Ectodermal cell (in vitro differentiated cells): ENCODE results near the gene PAN2.
"Not testable (repeated sequence)": the region's sequence is repeated elsewhere in the genome, so short reads cannot be mapped to it uniquely, and the experiment has no call there.

Experiments
- H3K27ac ChIP-seq: 2 replicates; pipeline ENCODE4 v1.7.0; 2013; ENCODE audit warnings: mild to moderate bottlenecking, low read depth, low read length; ENCODE audit not compliant: insufficient read depth, poor library complexity, severe bottlenecking
- H3K27me3 ChIP-seq: 2 replicates; pipeline ENCODE4 v1.7.0; 2013; ENCODE audit warnings: mild to moderate bottlenecking, low read length; ENCODE audit not compliant: insufficient read depth, control insufficient read depth, poor library complexity, severe bottlenecking
- H3K36me3 ChIP-seq: one replicate; pipeline ENCODE4 v1.7.0; 2013; ENCODE audit warnings: low read length; ENCODE audit not compliant: control insufficient read depth, insufficient read depth
- H3K4me1 ChIP-seq: one replicate; pipeline ENCODE4 v1.7.0; 2013; ENCODE audit warnings: low read length; ENCODE audit not compliant: control insufficient read depth, insufficient read depth
- H3K4me3 ChIP-seq: 2 replicates; pipeline ENCODE4 v1.7.0; 2013; ENCODE audit warnings: low read depth, low read length, control low read depth; ENCODE audit not compliant: insufficient read depth
- H3K9me3 ChIP-seq: 2 replicates; pipeline ENCODE4 v1.7.0; 2013; ENCODE audit warnings: mild to moderate bottlenecking, low read length, moderate library complexity; ENCODE audit not compliant: control insufficient read depth
- WGBS, 2 experiments: methylation state at CpG; one replicate each; pipeline ENCODE4 v1.1.7; 2013; ENCODE audit warnings: missing lambda C conversion rate in 2 of 2; 5-methylcytosine and 5-hydroxymethylcytosine counted together

PAN2 gene

GRCh38 chr12:56296295-56296694 is 37.5 kb downstream of the PAN2 start:
- Histone ChIP-seq H3K36me3 (peaks cover 4% of the 10 kb centered on the region), H3K9me3 (no peaks in the 10 kb centered on the region), H3K27ac (no peak overlapping the region), H3K4me3 (no peak overlapping the region), H3K4me1 (peaks cover 4% of the 10 kb centered on the region), H3K27me3 (no peaks in the 10 kb centered on the region)
- 89 to 96% methylated on average over 5 of the region's 5 CpGs for WGBS, 2 experiments

DNA sequence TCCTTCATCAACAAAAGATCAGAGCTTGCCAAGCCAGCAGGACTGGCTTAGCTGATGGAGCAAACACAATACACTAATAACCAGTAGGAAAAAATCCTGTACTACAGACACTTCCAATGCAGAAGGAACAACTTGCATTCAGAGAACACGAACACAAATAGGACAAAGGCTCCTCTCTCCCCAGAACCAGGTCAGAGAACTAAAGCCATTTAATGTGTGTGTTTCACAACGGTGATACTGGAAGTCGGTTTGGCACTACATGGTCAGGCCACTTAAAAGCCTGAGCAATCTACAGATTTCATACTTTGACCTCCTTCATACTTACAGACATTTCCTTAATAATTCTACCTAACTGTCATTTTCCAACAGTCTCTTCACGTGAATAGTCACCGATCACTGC is 40.0 kb downstream of the PAN2 start:
- no peak overlapping the region for H3K4me3 ChIP-seq
- H3K36me3 ChIP-seq, result peaks cover 4% of the 10 kb centered on the region
- no peaks in the 10 kb centered on the region for H3K9me3 ChIP-seq
- peaks cover 4% of the 10 kb centered on the region for H3K4me1 ChIP-seq
- no peaks in the 10 kb centered on the region for H3K27me3 ChIP-seq
- 90 to 94% methylated on average over 5 of the region's 5 CpGs for WGBS, 2 experiments
- no peak overlapping the region for H3K27ac ChIP-seq

DNA sequence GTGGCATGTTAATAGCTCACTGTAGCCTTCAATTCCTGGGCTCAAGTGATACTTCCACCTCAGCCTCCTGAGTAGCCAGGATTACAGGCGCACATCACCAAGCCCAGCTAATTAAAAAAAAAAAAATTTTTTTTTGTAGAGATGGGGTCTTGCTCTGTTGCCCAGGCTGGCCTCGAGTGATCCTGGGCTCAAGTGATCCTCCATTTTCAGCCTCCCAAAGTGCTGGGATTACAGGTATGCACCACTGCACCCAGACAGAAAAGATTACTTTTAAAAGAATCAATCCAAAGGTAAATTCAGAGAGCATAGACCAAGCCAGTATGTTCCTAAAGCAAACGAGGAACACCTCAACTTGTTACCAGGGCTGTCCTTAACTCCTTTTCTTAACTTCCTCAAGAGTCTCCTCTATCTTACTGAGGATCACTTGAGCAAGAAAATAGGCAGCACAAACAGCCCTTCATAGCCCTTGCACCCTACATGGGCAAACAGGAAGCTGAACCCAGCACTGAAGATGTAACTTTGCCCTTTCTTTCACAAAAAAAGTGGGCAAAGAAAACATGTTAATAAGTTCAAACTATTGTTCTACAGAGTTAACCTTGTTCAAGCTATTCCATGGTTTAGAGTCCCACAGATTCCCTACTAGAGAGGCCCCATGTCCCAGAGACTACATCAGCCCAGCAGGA is 45.0 kb downstream of the PAN2 start:
- Histone ChIP-seq H3K36me3 (peaks cover 9% of the 10 kb centered on the region), H3K9me3 (no peaks in the 10 kb centered on the region), H3K27ac (no peak overlapping the region), H3K4me3 (no peak overlapping the region), H3K27me3 (no peaks in the 10 kb centered on the region), H3K4me1 (no peaks in the 10 kb centered on the region)
- 91 to 95% methylated on average over 3 of the region's 3 CpGs for WGBS, 2 experiments

DNA sequence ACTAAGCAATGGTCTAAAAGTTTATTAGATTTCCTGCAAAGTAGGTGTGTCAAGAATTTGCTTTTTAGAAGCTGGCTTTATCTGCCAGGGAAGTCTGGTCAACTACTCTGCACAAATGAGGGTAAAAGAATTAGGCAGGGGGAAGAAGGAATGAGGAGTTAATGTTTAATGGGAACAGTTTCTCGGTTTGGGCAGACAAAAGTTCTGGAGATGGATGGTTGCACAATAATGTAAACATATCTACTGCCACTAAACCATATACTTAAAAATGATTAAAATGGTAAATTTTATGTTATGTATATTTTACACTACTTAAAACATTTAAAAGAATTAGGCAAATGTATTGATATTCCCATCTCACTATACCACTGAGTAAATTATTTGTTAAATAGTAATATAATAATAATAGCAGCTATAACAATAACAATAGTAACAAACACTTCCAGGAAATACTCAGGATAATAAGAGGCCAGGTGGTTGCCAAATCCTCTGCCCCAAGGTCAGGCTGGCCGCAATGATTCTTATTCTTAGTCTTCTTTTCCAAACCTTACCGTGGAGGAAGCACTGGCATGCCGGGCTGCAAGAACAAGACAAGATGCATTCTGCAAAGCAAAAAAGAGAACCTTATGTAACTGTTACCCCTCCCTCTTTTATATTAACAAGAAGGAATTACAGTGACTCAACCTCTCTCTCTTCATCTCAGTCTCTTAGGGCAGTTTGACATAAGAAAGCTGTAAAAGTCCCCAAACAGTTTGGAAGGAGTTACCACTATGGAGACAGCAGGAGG is 47.6 kb downstream of the PAN2 start:
- Histone ChIP-seq H3K9me3 (no peaks in the 10 kb centered on the region), H3K27me3 (no peaks in the 10 kb centered on the region), H3K4me1 (no peaks in the 10 kb centered on the region), H3K27ac (no peak overlapping the region), H3K36me3 (peaks cover 12% of the 10 kb centered on the region), H3K4me3 (no peak overlapping the region)
- 93 to 94% methylated on average over 3 to 4 of the region's 4 CpGs for WGBS, 2 experiments

DNA sequence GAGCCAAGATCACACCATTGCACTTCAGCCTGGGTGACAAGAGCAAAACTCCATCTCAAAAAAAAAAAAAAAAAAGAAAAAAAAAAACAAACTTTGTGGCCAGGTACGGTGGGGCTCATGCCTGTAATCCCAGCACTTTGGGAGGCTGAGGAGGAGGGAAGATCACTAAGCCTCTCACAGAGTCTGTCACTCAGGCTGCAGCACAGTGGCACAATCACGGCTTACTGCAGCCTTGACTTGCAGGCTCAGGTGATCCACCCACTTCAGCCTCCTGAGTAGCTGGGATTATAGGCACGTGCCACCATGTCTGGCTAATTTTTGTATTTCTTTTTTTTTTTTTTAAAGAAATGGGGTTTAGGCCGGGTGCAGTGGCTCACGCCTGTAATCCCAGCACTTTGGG is 49.5 kb downstream of the PAN2 start:
- H3K4me3 ChIP-seq, H3K4me1 ChIP-seq, H3K27ac ChIP-seq, H3K9me3 ChIP-seq, H3K27me3 ChIP-seq: not testable (repeated sequence)
- 93 to 95% methylated on average over 5 of the region's 5 CpGs for WGBS, 2 experiments
- peaks cover 16% of the 10 kb centered on the region for H3K36me3 ChIP-seq

DNA sequence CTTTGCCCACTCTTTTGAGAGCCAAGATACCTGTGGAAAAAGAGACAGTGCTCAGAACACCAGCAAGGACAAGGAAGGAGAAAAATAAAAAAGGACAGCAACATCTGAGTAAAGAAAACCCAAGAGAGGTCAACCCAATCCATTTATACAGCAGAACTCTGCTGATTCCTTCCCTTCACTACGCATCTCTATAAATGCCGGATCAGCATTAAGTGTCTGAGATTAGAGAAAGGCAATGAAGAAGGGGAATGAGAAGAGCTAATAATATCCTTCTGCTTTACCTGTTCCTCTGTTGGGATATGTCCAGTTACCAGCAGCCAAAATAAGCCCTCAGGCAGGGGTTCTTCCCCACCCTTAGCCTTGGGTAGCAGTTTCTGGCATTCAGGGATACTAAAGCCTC is 51.2 kb downstream of the PAN2 start:
- H3K4me3 ChIP-seq, result no peak overlapping the region
- H3K27ac ChIP-seq, result no peak overlapping the region
- peaks cover 23% of the 10 kb centered on the region for H3K36me3 ChIP-seq
- no peaks in the 10 kb centered on the region for H3K27me3 ChIP-seq
- no peaks in the 10 kb centered on the region for H3K4me1 ChIP-seq
- WGBS, 2 experiments, result 100% methylated on average over 1 to 2 of the region's 2 CpGs
- no peaks in the 10 kb centered on the region for H3K9me3 ChIP-seq

DNA sequence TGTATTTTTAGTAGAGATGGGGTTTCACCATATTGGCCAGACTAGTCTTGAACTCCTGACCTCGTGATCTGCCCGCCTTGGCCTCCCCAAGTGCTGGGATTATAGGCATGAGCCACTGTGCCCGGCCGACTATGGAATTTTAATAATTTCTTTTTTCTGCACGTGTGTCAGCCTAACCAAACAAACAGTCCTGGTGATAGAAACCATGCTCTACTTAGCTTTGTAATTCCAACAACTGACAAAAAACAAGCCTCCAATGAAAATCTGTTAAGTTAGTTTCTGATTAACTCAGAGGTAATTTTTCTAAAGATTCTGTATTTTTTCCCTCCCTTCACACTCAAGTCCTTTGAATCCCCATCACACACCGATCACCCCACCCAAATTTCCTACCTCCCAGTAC is 51.8 kb downstream of the PAN2 start:
- H3K4me3 ChIP-seq, result no peak overlapping the region
- peaks cover 23% of the 10 kb centered on the region for H3K36me3 ChIP-seq
- no peaks in the 10 kb centered on the region for H3K4me1 ChIP-seq
- no peak overlapping the region for H3K27ac ChIP-seq
- 92 to 99% methylated on average over 6 of the region's 6 CpGs for WGBS, 2 experiments
- H3K27me3 ChIP-seq, result no peaks in the 10 kb centered on the region
- no peaks in the 10 kb centered on the region for H3K9me3 ChIP-seq

DNA sequence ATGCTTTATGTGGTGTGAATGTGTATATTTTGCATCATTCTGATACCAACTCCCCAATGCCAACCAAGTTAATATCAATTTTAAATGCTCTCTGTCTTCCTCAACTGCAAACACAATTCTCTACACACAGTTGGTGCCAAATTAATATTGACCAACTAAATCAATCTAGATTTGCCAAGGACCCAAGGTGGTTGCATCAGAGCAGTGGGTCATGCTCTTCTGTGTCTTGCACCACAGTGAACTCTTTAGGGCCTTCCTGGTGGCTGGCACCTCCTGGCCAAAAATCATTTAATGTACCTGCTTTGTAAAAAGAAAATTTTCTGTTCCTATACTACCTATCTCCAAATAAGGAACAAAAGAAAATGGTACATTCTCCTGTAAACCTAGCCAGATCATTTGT is 53.0 kb downstream of the PAN2 start:
- Histone ChIP-seq H3K27me3 (no peaks in the 10 kb centered on the region), H3K9me3 (no peaks in the 10 kb centered on the region), H3K4me3 (no peak overlapping the region), H3K4me1 (no peaks in the 10 kb centered on the region), H3K36me3 (peaks cover 19% of the 10 kb centered on the region), H3K27ac (no peak overlapping the region)

DNA sequence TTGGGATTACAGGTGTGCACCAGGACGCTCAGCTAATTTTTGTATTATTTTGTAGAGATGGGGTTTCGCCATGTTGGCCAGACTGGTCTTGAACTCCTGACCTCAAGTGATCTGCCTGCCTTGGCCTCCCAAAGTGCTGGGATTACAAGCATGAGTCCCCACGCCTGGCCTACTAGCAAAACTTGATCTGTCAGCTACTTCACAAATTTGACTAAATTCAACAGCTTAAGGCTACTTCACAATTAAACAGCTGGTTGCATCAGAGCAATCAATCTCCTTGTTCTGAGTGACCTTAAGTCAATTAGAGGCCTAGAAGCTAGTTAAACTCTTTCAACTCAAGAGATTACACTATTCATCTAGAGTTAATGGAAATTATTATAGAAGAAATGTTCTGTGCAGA is 54.9 kb downstream of the PAN2 start:
- Histone ChIP-seq H3K27me3 (no peaks in the 10 kb centered on the region), H3K4me1 (no peaks in the 10 kb centered on the region), H3K27ac (no peak overlapping the region), H3K9me3 (no peaks in the 10 kb centered on the region), H3K36me3 (peaks cover 33% of the 10 kb centered on the region), H3K4me3 (no peak overlapping the region)
- WGBS, 2 experiments, result 95 to 98% methylated on average over 3 of the region's 3 CpGs

- 85 to 100% methylated on average over 2 of the region's 2 CpGs for WGBS, 2 experiments
- Histone ChIP-seq H3K36me3 (peaks cover 33% of the 10 kb centered on the region), H3K27me3 (no peaks in the 10 kb centered on the region), H3K27ac (no peak overlapping the region), H3K4me1 (no peaks in the 10 kb centered on the region), H3K4me3 (no peak overlapping the region), H3K9me3 (no peaks in the 10 kb centered on the region)
Measured at GRCh38 chr12:56274299-56274698, 59.5 kb downstream of the PAN2 start.
